ENCODE measurements around the gene SULT1A1.
"Not testable (repeated sequence)": the region's sequence is repeated elsewhere in the genome, so short reads cannot be mapped to it uniquely, and the experiment has no call there.

Gene SULT1A1

GRCh38 chr16:28609631-28610594 lies at the start of gene SULT1A1:
TSS of gene SULT1A1 (minus strand) at chr16:28610044. CDS start at chr16:28608855, 1,189 bp downstream.
- DNase-seq: no peak

- DNase-seq: not testable (repeated sequence)
These were observed 30.1 kb upstream of the SULT1A1 start for GRCh38 chr16:28639959-28640358.

GRCh38 chr16:28638359-28638758 lies 28.5 kb upstream of the SULT1A1 start:
- not testable (repeated sequence) for DNase-seq

GRCh38 chr16:28637765-28638164 lies 27.9 kb upstream of the SULT1A1 start, which contains the start of gene NPIPB8:
TSS of gene NPIPB8 (plus strand) at chr16:28638065. CDS start at chr16:28638361, 296 bp downstream.
- DNase-seq: not testable (repeated sequence)

- not testable (repeated sequence) for DNase-seq
These were observed 26.4 kb upstream of the SULT1A1 start for GRCh38 chr16:28636093-28636823.

- DNase-seq: not testable (repeated sequence)
These were observed 21.1 kb upstream of the SULT1A1 start for GRCh38 chr16:28630905-28631304.

- DNase-seq: peak; percentile 80
These were observed 13.4 kb upstream of the SULT1A1 start for GRCh38 chr16:28623172-28623711.

DNA sequence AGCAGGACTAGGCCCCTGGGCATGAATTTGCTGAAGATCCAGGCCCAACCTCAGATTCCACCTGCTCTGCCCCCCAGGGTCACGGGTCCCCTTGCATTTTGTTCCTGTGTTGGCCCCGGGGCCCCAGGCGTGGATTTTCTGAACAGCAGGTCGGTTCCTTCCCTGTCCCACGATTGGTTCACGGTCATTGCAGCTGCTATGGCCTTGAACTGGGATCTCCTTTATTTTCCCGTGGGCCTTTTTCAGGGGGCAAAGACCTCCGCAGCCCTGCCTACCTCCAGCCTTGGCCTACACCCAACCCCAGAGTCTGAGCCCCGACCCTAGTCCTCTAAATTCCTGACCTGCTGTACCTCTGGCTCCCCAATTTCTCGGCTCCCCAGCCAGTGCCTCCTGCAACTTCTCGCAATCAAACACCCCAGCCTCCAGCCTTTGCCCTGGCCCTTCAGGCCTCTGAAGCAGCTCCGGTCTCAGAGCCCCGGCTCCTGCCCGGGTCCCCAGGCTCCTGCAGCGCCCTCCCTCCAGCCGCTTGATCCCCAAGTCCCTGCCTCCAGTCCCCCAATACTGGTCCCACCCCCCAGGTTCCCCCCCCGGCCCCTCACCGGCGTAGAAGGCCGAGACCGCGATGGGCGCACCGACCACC lies 12.8 kb upstream of the SULT1A1 start:
- DNase-seq: not testable (repeated sequence)

GRCh38 chr16:28621481-28622155 lies 11.8 kb upstream of the SULT1A1 start:
- DNase-seq: no peak

- DNase-seq: not testable (repeated sequence)
These were observed 10.5 kb upstream of the SULT1A1 start for GRCh38 chr16:28620316-28620715.

DNA sequence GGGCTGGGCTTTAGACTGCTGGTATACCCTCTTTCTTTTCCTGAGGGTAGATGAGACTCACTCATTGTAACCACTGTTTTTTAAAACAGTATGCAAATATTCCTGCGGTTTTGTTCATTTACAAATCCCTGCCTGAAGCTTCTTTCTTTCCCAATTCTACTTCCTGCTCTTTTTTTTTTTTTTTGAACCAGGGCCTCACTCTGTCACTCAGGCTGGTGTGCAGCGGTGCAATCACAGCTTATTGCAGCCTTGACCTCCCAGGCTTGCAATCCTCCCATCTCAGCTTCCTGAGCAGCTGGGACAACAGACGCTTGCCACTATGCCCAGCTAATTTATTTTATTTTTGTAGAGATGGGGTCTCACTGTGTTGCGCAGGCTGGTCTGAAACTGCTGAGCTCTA lies 8.0 kb upstream of the SULT1A1 start:
- DNase-seq: no peak

DNA sequence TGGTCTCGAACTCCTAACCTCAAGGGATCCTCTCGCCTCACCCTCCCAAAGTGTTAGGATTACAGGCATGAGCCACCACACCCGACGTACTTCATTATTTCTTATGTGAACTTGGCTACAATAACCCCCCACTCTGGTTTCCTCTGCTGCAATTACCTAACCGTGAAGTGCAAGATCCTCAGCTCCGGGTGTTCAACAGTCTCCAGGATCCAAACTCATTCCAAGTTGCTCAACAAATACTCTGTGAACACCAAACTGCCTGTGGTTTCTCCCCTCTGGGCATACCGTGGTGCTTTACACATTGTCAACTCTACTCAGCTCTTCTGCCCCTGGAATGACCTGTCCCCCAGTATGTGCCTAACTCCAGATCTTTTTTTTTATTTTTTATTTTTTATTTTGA lies 6.8 kb upstream of the SULT1A1 start:
- no peak for DNase-seq

DNA sequence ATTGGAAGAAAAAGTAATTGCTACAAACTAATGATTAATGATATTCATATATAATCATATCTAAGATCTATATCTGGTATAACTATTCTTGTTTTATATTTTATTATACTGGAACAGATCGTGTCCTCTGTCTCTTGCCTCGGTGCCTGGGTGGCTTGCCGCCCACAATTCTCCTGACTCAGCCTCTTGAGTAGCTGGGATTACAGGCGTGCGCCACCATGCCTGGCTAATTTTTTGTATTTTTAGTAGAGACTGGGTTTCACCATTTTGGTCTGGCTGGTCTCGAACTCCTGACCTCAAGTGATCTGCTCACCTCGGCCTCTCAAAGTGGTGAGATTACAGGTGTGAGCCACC lies 6.4 kb upstream of the SULT1A1 start:
- DNase-seq: not testable (repeated sequence)

GRCh38 chr16:28615486-28616223 lies 5.8 kb upstream of the SULT1A1 start:
- DNase-seq: peak; percentile 43

DNA sequence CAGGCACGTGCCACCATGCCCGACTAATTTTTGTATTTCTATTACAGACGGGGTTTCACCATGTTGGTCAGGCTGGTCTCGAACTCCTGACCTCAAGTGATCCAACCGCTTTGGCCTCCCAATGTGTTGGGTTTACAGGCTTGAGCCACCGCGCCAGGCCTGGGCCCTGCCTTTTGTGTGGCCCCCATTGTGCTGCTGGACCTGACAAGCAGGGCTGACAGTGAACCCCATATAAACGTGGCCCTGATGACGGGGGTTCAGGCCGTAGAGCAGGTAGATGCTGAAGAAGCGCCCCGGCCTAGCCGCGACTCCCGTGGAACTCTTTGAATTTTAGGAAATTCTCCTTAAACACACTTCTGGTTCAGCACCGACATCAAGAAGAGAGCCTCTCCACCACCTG lies 4.7 kb upstream of the SULT1A1 start:
- not testable (repeated sequence) for DNase-seq

- not testable (repeated sequence) for DNase-seq
These were observed 4.1 kb upstream of the SULT1A1 start for GRCh38 chr16:28613912-28614311.

DNA sequence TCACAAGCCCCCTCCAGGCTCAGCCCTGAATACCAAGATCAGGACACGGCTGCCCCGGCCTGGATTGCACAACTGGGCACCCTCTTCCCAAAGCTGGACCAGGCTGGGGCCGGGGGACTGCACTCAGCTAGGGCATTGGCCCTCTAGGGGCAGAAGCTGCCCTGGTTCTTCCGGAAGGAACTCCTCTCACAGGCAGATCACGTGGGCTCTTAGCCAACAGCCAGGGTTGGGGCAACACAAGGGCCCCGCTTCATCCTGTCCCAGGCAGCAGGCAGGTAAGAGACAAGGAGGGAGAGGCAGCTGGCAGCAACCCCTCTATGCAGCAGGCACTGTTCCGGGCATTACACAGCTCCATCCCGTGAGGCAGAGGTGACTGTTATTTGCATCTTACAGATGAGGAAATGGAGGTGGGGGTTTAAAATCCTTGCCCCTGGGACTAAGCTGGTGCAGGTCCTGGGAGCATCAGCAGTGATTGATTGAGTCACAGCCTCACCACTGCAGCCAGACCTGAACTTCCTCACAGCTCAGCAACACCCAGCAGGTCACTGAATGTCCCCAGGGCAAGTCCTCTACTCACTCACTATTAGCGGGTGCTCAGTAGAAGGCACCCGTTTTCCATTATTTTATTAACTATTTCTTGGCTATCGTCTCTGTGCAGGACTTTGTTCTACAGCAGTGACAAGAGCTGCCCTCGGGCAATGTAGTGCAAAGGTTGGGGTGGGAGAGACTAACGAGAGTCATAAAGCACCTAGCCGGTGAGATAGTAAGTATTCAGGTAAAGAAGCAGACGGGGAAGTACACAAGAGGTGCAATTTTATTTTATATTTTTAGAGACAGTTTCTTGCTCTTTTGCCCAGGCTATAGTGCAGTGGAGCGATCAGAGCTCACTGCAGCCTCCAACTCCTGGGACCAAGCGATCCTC lies 2.8 kb upstream of the SULT1A1 start:
- not testable (repeated sequence) for DNase-seq

DNA sequence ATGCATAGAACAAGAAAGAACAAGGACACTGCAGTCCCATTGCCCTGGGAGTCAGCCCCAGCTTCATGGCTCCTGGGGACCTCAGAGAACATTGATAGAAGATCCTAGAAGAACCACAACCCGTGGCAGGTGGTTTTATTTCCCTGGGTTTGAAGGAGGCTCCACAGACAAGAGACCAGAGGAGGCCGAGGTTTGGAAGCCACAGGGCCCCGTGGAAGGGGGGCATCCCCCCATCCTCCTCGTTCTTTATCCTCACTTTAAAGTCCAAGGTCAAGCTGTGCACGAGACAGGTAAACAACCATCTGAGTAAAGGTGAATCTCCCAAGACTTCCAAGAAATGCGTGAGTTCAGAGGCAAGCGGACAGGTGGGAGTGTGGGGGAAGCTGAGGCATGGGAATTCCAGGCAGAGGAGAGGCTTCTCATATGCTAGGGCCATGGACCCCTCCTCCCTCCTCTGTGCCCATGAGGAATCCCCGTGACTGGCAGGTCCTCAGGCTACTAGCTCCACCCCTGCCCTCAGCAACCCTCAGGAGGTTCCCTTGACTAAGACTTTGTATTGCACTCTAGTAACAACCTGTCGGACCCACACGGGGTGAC lies 849 bp upstream of the SULT1A1 start:
- no peak for DNase-seq

- DNase-seq: not testable (repeated sequence)
These were observed 812 bp downstream of the SULT1A1 start for GRCh38 chr16:28608867-28609596.
